K562 (cell line): ENCODE measurements around the gene ITPRIP. TPM values are rescaled to one million over a fixed set of nuclear protein-coding genes. Genes with fewer than 3 reads are reported as not detected.

ENCODE experiments used
- ATAC-seq: fragments of 200-7000 bp; cut with Tn5 transposase; 3 replicates; pipeline ENCODE4 v1.9.1; 2020; ENCODE audit warnings: moderate library complexity
- BruUV-seq: library from RNA; stranded (reverse); fragments of 400-500 nt; replicated peaks from 2 replicates; lab custom pipeline; 2021; lab: Mats Ljungman, UMichigan
- CTCF ChIA-PET: fragments of 300-600 bp; formaldehyde crosslinking; extraction: SDS; loops from one replicate; lab custom pipeline; 2021; ENCODE audit warnings: low intra/inter-chr PET ratio; lab: Yijun Ruan, JAX
- POLR2A ChIA-PET: fragments of 300-600, 350-650 bp; sonication (Branson Sonifier 250); formaldehyde crosslinking; extraction: SDS; loops from one replicate; lab custom pipeline; 2021; ENCODE audit warnings: antibody characterized with exemption, inconsistent platforms; lab: Yijun Ruan, JAX
- DNase-seq, 4 experiments: peaks; one replicate each; pipeline versions ENCODE4 v3.0.0 to v3.0.0-alpha.2; 2011 to 2018; ENCODE audit warnings: low spot score in 3 of 4, mixed read lengths in 3 of 4; ENCODE audit errors: extremely low read depth in 1 of 4
- FAIRE-seq: peaks from 2 replicates; lab custom pipeline; 2011; peaks lifted over from hg19 to GRCh38; lab: Jason Lieb, UNC
- H2AFZ ChIP-seq: 2 replicates; pipeline ENCODE4 v1.6.0; 2011; ENCODE audit warnings: low read depth, low read length, control low read depth, inconsistent platforms
- H3K27ac ChIP-seq: fragments of 200-600 bp; 3 replicates; pipeline ENCODE4 v1.8.0; 2011; ENCODE audit warnings: low read depth, mild to moderate bottlenecking, control low read depth, inconsistent platforms, low read length, moderate library complexity, mixed read lengths; ENCODE audit errors: extremely low read depth
- H3K27me3 ChIP-seq, 2 experiments: fragments of 300-600 bp in 1 of 2; 2 replicates in 1 of 2; 3 replicates in 1 of 2; pipeline versions ENCODE4 v1.6.0 to v1.8.0; 2011; ENCODE audit warnings: inconsistent platforms in 2 of 2, low read length in 2 of 2, mild to moderate bottlenecking in 1 of 2, mixed read lengths in 1 of 2, moderate library complexity in 1 of 2; ENCODE audit not compliant: control insufficient read depth in 2 of 2, insufficient read depth in 2 of 2
- H3K36me3 ChIP-seq: fragments of 300-600 bp; 3 replicates; pipeline ENCODE4 v1.8.0; 2011; ENCODE audit warnings: mild to moderate bottlenecking, low read length, inconsistent platforms; ENCODE audit not compliant: control insufficient read depth, insufficient read depth
- H3K4me1 ChIP-seq, 2 experiments: fragments of 200-600 bp in 1 of 2; replicated peaks in 1 of 2; 2 replicates in 1 of 2; 3 replicates in 1 of 2; pipeline versions ENCODE4 v1.5.1 to v1.8.0; 2011; ENCODE audit warnings: inconsistent platforms in 2 of 2, low read length in 2 of 2, mild to moderate bottlenecking in 1 of 2, mixed read lengths in 1 of 2, moderate library complexity in 1 of 2; ENCODE audit not compliant: control insufficient read depth in 2 of 2, insufficient read depth in 2 of 2
- H3K4me2 ChIP-seq: 2 replicates; pipeline ENCODE4 v1.6.1; 2011; ENCODE audit warnings: low read length, control low read depth, inconsistent platforms, mixed read lengths; ENCODE audit not compliant: insufficient read depth
- H3K4me3 ChIP-seq: fragments of 200-600 bp; sonication (generic), shearing (Covaris generic); 2 replicates; pipeline ENCODE4 v1.5.1; 2016; ENCODE audit warnings: control low read depth, inconsistent platforms
- H3K79me2 ChIP-seq: fragments of 200-600 bp; 3 replicates; pipeline ENCODE4 v1.8.0; 2011; ENCODE audit warnings: low read length, inconsistent platforms; ENCODE audit not compliant: control insufficient read depth, insufficient read depth
- H3K9ac ChIP-seq, 2 experiments: 2 replicates each; pipeline versions ENCODE4 v1.6.0 to v1.6.1; 2011; ENCODE audit warnings: low read depth in 2 of 2, low read length in 2 of 2, control low read depth in 1 of 2, inconsistent platforms in 1 of 2, mild to moderate bottlenecking in 1 of 2, mixed read lengths in 1 of 2; ENCODE audit not compliant: insufficient read depth in 1 of 2
- H3K9me1 ChIP-seq: one replicate; pipeline ENCODE4 v1.6.0; 2011; ENCODE audit warnings: inconsistent platforms, mild to moderate bottlenecking, low read length, moderate library complexity; ENCODE audit not compliant: control insufficient read depth, insufficient read depth
- H3K9me3 ChIP-seq: replicated peaks from 2 replicates; pipeline ENCODE4 v1.5.1; 2011; ENCODE audit warnings: low read depth, low read length, inconsistent platforms; ENCODE audit not compliant: control insufficient read depth, insufficient read depth
- H4K20me1 ChIP-seq: replicated peaks from 2 replicates; pipeline ENCODE4 v1.6.1; 2011; ENCODE audit warnings: low read length, inconsistent platforms, mixed read lengths; ENCODE audit not compliant: control insufficient read depth, insufficient read depth
- ARNT ChIP-seq, 2 experiments: fragments of 450-650 bp; IDR thresholded peaks; 2 replicates each; pipeline ENCODE4 v1.6.1; 2016; ENCODE audit warnings: mild to moderate bottlenecking in 1 of 2
- CREB1 ChIP-seq, 2 experiments: sonication (generic) in 1 of 2; formaldehyde crosslinking in 1 of 2; IDR thresholded peaks; 2 replicates each; pipeline versions ENCODE4 v1.6.1 to v1.8.0; 2012 to 2022; ENCODE audit warnings: inconsistent platforms in 1 of 2, mild to moderate bottlenecking in 1 of 2, missing genetic modification reagents in 1 of 2, moderate library complexity in 1 of 2
- EHMT2 ChIP-seq: fragments of 450-650 bp; IDR thresholded peaks from 2 replicates; pipeline ENCODE4 v1.6.1; 2018; ENCODE audit warnings: antibody characterized with exemption
- JUND ChIP-seq, 2 experiments: IDR thresholded peaks; 2 replicates in 1 of 2; 3 replicates in 1 of 2; pipeline ENCODE4 v1.6.1; 2011; ENCODE audit warnings: borderline replicate concordance in 2 of 2, low read depth in 2 of 2, low read length in 2 of 2, improper control_type of control experiment in 1 of 2, missing biosample characterization in 1 of 2, missing genetic modification characterization in 1 of 2, missing genetic modification reagents in 1 of 2
- SMC3 ChIP-seq: conservative IDR thresholded peaks from 2 replicates; pipeline ENCODE4 v1.6.1; 2011; ENCODE audit warnings: low read depth, low read length, improper control_type of control experiment; ENCODE audit not compliant: insufficient read depth
- TCF3 ChIP-seq: sonication (generic); formaldehyde crosslinking; IDR thresholded peaks from 2 replicates; pipeline ENCODE4 v1.4.0; 2020; ENCODE audit warnings: mild to moderate bottlenecking, missing genetic modification reagents
- TOE1 ChIP-seq, 2 experiments: fragments of 450-650 bp in 1 of 2; sonication (generic) in 1 of 2; formaldehyde crosslinking in 1 of 2; IDR thresholded peaks; 2 replicates each; pipeline versions ENCODE4 v1.7.1 to v1.8.0; 2016 to 2022; ENCODE audit warnings: borderline replicate concordance in 2 of 2, mild to moderate bottlenecking in 2 of 2, antibody characterized with exemption in 1 of 2, inconsistent platforms in 1 of 2, low read depth in 1 of 2, missing genetic modification reagents in 1 of 2, moderate library complexity in 1 of 2
- XRCC5 ChIP-seq: fragments of 200-400 bp; formaldehyde crosslinking; IDR thresholded peaks from 2 replicates; pipeline ENCODE4 v1.6.1; 2017; ENCODE audit warnings: low read depth, mild to moderate bottlenecking, low read length
- WGBS: fragments of 100-300 bp; shearing (Covaris generic); methylation state at CpG from one replicate; pipeline ENCODE4 v1.1.6; 2016; ENCODE audit warnings: low coverage, mixed read lengths; ENCODE audit not compliant: insufficient coverage; ENCODE audit errors: missing lambda C conversion rate; 5-methylcytosine and 5-hydroxymethylcytosine counted together
- in situ Hi-C: fragments of 300-500 bp; cut with MboI; formaldehyde crosslinking; loops from 4 replicates; pipeline ENCODE4 v1.15.0; 2018; ENCODE audit warnings: inconsistent platforms, mixed read lengths
- intact Hi-C: fragments of 100-400 bp; cut with micrococcal nuclease; formaldehyde crosslinking; loops from 2 replicates; pipeline ENCODE4 v1.14.2; 2022
- polyA plus RNA-seq, 8 experiments: library from polyadenylated mRNA; depleted of rRNA in 4 of 8; stranded (reverse) in 5 of 8; unstranded in 3 of 8; fragments of >200 nt; fragmentation: Nextera tagmentation in 2 of 8; fragmentation: Illumina TruSeq in 1 of 8; extraction: Ambion mirVana in 2 of 8; extraction: Trizol in 1 of 8; gene quantifications; 2 replicates each; pipeline versions ENCODE4 v1.2.1 to v1.2.3, GENCODE V29; 2011 to 2014; ENCODE audit warnings: inconsistent platforms in 1 of 8, missing spikeins in 1 of 8
- total RNA-seq, 7 experiments: library from RNA; depleted of rRNA in 6 of 7; stranded (reverse); fragments of >200 nt in 6 of 7; fragmentation: Illumina TruSeq in 2 of 7; extraction: Trizol in 2 of 7; gene quantifications; 2 replicates each; pipeline versions ENCODE4 v1.2.1 to v1.2.3, GENCODE V29; 2011 to 2021; ENCODE audit warnings: low replicate concordance in 1 of 7
- TF ChIP-seq, protein P1 (sequence below), 2 experiments: fragments of 450-650 bp; formaldehyde crosslinking in 1 of 2; IDR thresholded peaks; 2 replicates each; pipeline versions ENCODE4 v1.4.0 to v1.6.1; 2014 to 2020; ENCODE audit warnings: mild to moderate bottlenecking in 2 of 2, borderline replicate concordance in 1 of 2, low read depth in 1 of 2

ITPRIP gene
- total and polyA plus RNA-seq, 9 of the 15 experiments (the other 6 are each of a cell fraction or from before 2014, with no cell fraction given): 4.4 to 28.5 (median 10.9) TPM

DNA sequence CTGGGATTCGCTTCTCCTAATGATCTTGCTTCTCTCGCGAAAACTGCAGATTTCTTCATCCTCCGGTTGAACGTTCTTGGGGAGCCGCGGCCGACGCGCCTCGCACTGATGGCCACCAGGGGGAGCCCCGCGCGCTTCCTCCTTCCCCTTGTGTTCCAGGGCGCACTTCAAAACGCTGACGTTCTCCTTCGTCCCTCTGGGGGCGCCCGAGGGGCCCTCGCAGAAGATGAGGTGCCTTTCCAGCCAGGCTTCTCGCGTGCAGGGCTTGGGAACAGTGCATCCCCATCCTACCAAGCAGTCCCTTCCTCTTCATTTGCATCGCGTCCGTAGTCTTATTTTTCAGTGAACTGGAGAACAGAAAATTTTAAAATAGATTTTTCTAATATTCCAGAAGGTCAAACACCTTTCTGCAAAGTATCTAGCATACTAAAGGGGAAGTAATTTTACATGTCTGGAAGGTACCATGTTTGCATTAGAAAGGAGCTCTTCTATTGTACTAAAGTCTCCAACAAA, 46.8 kb downstream of the ITPRIP start:
- H2AFZ ChIP-seq: peak overlapping the region; percentile 59; the same call in 1 of the 2 replicates
- no peaks in the 10 kb centered on the region for H3K9me1 ChIP-seq
- no peak overlapping the region for H3K4me3 ChIP-seq
- BruUV-seq: no TSS peak
- no peaks in the 10 kb centered on the region for H3K27me3 ChIP-seq
- FAIRE-seq (peak; percentile 90), ATAC-seq (peak; percentile 98), DNase-seq (peak; percentile 84 to 86 (median 85))
- in situ Hi-C loops: loop anchor here (10.0 kb wide), 1 partner anchor 53 kb away; no protein-coding TSS in a partner anchor
- POLR2A ChIA-PET: interaction anchor here (0.8 kb wide), 1 partner anchor 627 kb away, joined by 3 read pairs; no protein-coding TSS in a partner anchor
- H3K9ac ChIP-seq: no peak overlapping the region
- H3K36me3 ChIP-seq: no peaks in the 10 kb centered on the region
- H4K20me1 ChIP-seq: no peaks in the 10 kb centered on the region
- CTCF ChIA-PET: interaction anchor here (0.5 to 3.1 kb wide), 4 partner anchors 15 to 331 kb away, joined by 3 to 63 read pairs (median 4); partner anchors contain the start of gene CFAP58
- no peaks in the 10 kb centered on the region for H3K79me2 ChIP-seq
- intact Hi-C loops: loop anchor here (1.0 kb wide), 1 partner anchor 59 kb away; no protein-coding TSS in a partner anchor
- no peaks in the 10 kb centered on the region; a peak in 1 of 5 replicates for H3K4me1 ChIP-seq
- H3K27ac ChIP-seq: no peak overlapping the region
- no peaks in the 10 kb centered on the region for H3K9me3 ChIP-seq
- WGBS: 0% methylated on average over 12 of the region's 26 CpGs
- H3K4me2 ChIP-seq: peak overlapping the region; percentile 34; the same call in 1 of the 2 replicates
- TF ChIP-seq EHMT2 (no peak), XRCC5 (peak; percentile 88; the same call in 1 of the 2 replicates), ARNT (IDR thresholded peaks at IDR 0.05) (no peak), SMC3 (peak; percentile 89), TOE1 (IDR thresholded peaks at IDR 0.05; ENCODE audit: borderline replicate concordance) (0 out of 2 replicates have a peak, but pooled peaks have one; percentile 26), TOE1 (CRISPR knock-in tag; IDR thresholded peaks at IDR 0.05; ENCODE audit: borderline replicate concordance, low read depth) (no peak), CREB1 (IDR thresholded peaks at IDR 0.05) (peak; percentile 54; the same call in 1 of the 2 replicates), CREB1 (CRISPR knock-in tag; IDR thresholded peaks at IDR 0.05) (peak; percentile 76), JUND (IDR thresholded peaks at IDR 0.05; ENCODE audit: borderline replicate concordance, low read depth, low read length) (peak; percentile 48), JUND (tag; IDR thresholded peaks at IDR 0.05; ENCODE audit: borderline replicate concordance, low read depth, low read length) (peak; percentile 37; the same call in 1 of the 3 replicates), TCF3 (no peak)
- TF ChIP-seq, protein P1, sequence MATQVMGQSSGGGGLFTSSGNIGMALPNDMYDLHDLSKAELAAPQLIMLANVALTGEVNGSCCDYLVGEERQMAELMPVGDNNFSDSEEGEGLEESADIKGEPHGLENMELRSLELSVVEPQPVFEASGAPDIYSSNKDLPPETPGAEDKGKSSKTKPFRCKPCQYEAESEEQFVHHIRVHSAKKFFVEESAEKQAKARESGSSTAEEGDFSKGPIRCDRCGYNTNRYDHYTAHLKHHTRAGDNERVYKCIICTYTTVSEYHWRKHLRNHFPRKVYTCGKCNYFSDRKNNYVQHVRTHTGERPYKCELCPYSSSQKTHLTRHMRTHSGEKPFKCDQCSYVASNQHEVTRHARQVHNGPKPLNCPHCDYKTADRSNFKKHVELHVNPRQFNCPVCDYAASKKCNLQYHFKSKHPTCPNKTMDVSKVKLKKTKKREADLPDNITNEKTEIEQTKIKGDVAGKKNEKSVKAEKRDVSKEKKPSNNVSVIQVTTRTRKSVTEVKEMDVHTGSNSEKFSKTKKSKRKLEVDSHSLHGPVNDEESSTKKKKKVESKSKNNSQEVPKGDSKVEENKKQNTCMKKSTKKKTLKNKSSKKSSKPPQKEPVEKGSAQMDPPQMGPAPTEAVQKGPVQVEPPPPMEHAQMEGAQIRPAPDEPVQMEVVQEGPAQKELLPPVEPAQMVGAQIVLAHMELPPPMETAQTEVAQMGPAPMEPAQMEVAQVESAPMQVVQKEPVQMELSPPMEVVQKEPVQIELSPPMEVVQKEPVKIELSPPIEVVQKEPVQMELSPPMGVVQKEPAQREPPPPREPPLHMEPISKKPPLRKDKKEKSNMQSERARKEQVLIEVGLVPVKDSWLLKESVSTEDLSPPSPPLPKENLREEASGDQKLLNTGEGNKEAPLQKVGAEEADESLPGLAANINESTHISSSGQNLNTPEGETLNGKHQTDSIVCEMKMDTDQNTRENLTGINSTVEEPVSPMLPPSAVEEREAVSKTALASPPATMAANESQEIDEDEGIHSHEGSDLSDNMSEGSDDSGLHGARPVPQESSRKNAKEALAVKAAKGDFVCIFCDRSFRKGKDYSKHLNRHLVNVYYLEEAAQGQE (IDR thresholded peaks at IDR 0.05; ENCODE audit: borderline replicate concordance): peak; percentile 77
- TF ChIP-seq, protein P1 (CRISPR knock-in tag; IDR thresholded peaks at IDR 0.05; ENCODE audit: low read depth): no peak
